ENCODE data around the gene KIAA1671.

KIAA1671 gene

DNA sequence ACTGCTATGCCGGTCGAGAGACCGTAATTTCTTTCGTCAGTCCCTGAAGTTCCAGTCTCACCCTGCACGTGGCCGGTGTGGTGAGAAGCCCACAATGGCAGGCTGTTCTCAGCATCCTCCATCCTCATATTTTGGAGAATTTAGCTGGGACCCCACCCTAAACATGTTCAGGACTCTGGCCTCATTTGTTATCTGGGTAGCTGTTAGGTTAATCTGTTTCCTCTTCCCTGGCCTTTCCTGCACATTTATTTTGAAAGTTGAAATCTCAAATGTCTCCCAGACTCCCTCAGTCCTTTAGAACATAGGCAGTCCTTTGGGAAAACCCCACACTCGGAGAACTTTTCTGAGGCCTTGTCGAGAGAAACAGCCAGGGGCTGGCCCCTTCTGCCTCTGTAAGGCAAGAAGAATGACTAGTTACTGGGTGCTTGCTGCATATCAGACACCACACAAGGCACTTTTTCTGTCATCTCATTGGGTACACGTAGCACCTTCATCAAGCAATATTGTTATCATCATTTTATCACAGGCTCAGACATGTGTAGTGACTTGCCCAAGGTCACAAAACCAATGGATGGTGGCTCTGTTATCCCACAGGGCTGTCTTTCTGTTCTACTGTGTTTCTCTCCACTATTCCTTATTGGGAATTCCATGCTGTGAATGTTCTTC lies 137.8 kb downstream of the KIAA1671 start:
- in situ Hi-C loops (cut with HindIII; ENCODE audit: low sequenced_read_pairs) = no loop called here
- no peak overlapping the region for H3K4me3 ChIP-seq (ENCODE audit: low read depth, low read length)
- no peak for DNase-seq (ENCODE audit: low read depth, low spot score)
- TF ChIP-seq, protein P1, sequence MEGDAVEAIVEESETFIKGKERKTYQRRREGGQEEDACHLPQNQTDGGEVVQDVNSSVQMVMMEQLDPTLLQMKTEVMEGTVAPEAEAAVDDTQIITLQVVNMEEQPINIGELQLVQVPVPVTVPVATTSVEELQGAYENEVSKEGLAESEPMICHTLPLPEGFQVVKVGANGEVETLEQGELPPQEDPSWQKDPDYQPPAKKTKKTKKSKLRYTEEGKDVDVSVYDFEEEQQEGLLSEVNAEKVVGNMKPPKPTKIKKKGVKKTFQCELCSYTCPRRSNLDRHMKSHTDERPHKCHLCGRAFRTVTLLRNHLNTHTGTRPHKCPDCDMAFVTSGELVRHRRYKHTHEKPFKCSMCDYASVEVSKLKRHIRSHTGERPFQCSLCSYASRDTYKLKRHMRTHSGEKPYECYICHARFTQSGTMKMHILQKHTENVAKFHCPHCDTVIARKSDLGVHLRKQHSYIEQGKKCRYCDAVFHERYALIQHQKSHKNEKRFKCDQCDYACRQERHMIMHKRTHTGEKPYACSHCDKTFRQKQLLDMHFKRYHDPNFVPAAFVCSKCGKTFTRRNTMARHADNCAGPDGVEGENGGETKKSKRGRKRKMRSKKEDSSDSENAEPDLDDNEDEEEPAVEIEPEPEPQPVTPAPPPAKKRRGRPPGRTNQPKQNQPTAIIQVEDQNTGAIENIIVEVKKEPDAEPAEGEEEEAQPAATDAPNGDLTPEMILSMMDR (IDR thresholded peaks at IDR 0.05; ENCODE audit: low read depth, low read length) = no peak

GRCh38 chr22:25091458-25091857 lies 138.9 kb downstream of the KIAA1671 start:
- no peak overlapping the region for H3K4me3 ChIP-seq (ENCODE audit: low read depth, low read length)
- no peak for DNase-seq (ENCODE audit: low read depth, low spot score)
- TF ChIP-seq, protein P1 (IDR thresholded peaks at IDR 0.05; ENCODE audit: low read depth, low read length) = no peak
- in situ Hi-C loops (cut with HindIII; ENCODE audit: low sequenced_read_pairs) = no loop called here

- in situ Hi-C loops (cut with HindIII; ENCODE audit: low sequenced_read_pairs) = no loop called here
- no peak overlapping the region for H3K4me3 ChIP-seq (ENCODE audit: low read depth, low read length)
- TF ChIP-seq, protein P1 (IDR thresholded peaks at IDR 0.05; ENCODE audit: low read depth, low read length) = no peak
- no peak for DNase-seq (ENCODE audit: low read depth, low spot score)
These were observed 139.6 kb downstream of the KIAA1671 start for GRCh38 chr22:25092119-25092518.

- no peak overlapping the region for H3K4me3 ChIP-seq (ENCODE audit: low read depth, low read length)
- DNase-seq (ENCODE audit: low read depth, low spot score) = no peak
- TF ChIP-seq, protein P1 (IDR thresholded peaks at IDR 0.05; ENCODE audit: low read depth, low read length) = no peak
- in situ Hi-C loops (cut with HindIII; ENCODE audit: low sequenced_read_pairs) = no loop called here
These were observed 142.1 kb downstream of the KIAA1671 start for GRCh38 chr22:25094579-25094978.

DNA sequence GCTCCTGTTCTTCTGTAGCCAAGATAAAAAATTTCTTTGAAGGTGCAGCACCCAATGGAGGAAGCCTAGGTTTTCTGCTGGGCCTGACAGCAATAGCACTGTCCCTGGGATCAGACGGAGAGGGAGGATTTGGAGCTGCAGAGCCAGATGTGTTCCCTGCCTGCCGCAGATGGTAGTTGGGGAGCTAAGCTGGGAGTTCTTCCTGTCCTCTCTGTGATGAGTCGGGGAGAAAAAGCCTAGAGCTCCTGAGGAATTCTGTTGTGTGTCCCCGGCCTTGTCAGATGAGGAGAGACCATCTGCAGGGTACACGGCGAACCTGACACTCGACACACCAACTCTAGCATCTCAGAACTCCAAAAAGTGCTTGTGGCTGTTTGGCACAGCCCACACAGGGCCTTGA lies 143.4 kb downstream of the KIAA1671 start:
- TF ChIP-seq, protein P1 (IDR thresholded peaks at IDR 0.05; ENCODE audit: low read depth, low read length) = no peak
- in situ Hi-C loops (cut with HindIII; ENCODE audit: low sequenced_read_pairs) = no loop called here
- DNase-seq (ENCODE audit: low read depth, low spot score) = no peak
- H3K4me3 ChIP-seq (ENCODE audit: low read depth, low read length) = no peak overlapping the region

GRCh38 chr22:25096638-25097405 lies 144.3 kb downstream of the KIAA1671 start:
- no peak for DNase-seq (ENCODE audit: low read depth, low spot score)
- TF ChIP-seq, protein P1 (IDR thresholded peaks at IDR 0.05; ENCODE audit: low read depth, low read length) = no peak
- H3K4me3 ChIP-seq (ENCODE audit: low read depth, low read length) = no peak overlapping the region
- in situ Hi-C loops (cut with HindIII; ENCODE audit: low sequenced_read_pairs) = no loop called here

Data from astrocyte of the spinal cord (primary cell).